ENCODE data around the gene TNFRSF9.
A peak's percentile ranks its signal among the peaks of the same experiment; 100 is the strongest.
"Not testable (repeated sequence)": the region's sequence is repeated elsewhere in the genome, so short reads cannot be mapped to it uniquely, and the experiment has no call there.

TNFRSF9 gene

DNA sequence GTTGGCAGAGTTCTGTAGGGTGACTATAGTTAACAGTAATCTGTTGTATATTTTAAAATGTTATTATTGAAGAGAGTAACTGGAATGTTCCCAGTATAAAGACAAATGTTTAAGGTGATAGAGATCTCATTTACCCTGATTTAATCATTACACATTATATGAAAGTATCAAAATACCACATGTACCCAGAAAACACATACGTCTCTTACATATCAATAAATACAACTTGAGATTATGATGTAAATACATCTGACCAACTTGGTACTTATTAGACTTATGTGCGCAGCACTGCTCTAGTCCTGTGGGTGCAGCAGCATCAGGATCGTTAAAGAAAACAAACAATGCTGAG, 20.2 kb upstream of the TNFRSF9 start:
- peak; percentile 4 for DNase-seq

DNA sequence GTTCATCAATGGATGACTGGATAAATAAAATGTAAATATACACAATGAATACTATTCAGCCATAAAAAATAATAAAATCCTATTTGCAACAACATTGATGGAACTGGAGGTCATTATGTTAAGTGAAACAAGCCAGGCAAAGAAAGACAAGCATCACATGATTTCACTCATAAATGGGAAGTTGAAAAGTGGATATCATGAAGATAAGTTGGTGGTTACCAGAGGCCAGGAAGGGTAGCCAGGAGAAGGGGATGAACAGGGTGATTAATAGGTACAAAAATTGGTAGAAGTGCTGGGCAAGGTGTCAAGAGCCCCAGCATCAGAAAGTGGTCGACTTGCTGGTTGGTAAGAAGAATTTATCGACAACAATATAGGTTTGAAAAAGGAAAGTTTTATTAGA, 19.5 kb upstream of the TNFRSF9 start:
- DNase-seq = no peak

DNA sequence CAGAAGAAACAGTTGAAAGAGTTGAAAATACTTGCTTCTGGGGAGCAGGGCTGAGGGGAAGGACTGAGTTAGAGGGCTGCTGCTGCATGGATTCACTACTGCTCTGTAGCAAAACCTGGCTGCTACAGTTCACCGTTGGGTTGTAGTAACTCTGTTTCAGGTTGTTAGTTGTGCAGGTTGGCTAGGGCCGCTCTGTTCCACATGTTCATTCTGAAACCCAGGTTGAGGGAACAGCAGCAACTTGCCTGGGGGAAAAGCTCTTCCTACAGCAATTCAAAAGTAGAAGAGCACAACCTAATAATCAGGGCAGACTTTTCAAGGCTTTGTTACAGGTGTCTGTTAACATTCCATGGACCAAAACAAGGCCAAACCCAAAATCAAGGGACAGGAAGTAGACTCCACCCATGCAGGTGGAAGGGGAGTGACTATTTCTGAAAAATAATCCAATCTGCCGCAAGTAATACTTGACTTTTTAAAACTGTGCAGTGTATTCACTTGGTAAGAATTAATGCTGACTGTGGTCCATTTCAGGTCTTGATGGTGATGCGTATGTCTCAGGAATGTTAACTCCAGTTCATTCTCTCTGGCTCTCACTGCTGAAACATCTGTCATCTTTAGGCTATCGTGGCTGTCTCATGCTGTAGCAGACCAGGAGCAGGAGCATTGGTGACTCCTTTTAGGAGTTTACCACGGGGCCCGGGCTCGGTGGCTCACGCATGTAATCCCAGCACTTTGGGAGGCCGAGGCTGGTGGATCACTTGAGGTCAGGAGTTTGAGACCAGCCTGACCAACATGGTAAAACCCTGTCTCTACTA, 15.8 kb upstream of the TNFRSF9 start:
- DNase-seq = no peak

DNA sequence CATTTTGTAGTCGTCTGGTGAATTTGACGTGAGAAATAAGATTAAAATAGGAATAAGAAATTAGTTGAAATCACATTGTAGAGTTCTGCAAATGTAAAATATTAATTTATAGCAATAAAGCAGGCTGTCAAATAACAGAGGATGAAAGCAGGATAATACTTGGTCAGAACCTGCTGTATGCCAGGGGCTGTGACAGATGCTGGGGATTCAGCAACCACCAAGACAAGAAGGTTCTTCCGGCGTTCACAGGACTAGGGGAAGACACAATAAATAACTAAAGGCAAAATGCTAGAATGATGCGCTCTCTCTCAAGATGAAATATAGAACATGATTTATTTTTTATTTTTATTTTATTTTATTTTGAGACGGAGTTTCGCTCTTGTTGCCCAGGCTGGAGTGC, 14.0 kb upstream of the TNFRSF9 start:
- DNase-seq = peak; percentile 12

DNA sequence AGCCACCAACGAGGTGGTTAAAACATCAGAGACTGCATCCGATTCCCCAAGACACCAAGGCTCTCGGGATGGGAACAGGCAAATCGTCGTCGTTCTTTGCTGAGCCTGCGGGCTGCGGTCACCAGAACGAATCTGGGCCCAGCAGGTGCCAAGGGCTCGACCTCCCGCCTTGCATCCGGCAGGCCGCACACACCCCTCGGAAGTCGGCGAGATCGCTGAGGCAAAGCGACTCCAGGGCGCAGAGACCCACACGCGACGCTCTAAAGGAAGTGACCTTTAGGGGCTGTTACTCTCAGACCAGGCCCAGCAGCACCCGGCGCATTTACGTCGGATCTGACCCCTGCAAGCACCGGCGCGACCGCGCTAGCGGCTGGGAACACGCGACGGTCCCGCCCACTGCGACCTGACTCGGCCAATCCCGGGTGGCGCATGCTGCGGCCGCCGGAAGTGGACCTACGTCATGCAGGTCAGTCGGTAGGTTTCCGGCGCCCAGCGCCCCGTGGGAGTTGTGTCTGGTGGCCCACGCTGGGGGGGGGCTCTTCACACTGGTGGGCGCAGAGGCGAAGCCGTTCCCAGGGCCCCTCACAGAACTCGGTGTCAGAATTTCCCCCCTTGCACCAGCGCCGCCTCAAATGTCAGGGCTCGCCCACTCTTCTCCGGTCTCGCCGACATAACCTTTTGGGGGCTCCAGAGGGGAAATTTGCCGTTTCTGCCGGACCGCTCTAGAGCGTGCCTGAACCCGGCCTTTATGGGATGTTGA, 13.4 kb upstream of the TNFRSF9 start:
- DNase-seq = peak; percentile 90

DNA sequence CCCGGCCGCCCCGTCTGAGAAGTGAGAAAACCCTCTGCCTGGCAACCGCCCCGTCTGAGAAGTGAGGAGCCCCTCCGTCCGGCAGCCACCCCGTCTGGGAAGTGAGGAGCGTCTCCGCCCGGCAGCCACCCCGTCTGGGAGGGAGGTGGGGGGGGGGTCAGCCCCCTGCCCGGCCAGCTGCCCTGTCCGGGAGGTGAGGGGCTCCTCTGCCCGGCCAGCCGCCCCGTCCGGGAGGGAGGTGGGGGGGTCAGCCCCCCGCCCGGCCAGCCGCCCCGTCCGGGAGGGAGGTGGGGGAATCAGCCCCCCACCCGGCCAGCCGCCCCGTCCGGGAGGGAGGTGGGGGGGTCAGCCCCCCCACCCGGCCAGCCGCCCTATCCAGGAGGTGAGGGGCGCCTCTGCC, 12.2 kb upstream of the TNFRSF9 start:
- not testable (repeated sequence) for DNase-seq

DNA sequence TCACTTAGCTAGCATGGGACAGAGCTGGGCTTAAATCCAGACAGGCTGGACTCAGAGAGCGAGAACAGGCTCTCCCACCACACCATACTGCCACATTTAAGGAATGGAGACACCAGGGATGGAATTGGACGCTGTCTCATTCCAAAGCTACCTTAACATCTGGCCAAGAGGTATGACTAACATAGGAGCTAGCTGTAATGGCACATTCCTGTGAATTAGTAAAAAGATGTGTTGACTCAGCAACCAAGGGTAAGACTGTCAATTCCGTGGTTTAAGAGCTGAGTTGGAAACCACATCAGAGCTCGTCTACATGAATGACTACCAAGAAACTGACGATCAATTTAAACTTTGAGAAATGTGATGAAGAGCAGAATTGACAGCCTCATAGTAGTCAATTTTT, 8.3 kb upstream of the TNFRSF9 start:
- DNase-seq = no peak

DNA sequence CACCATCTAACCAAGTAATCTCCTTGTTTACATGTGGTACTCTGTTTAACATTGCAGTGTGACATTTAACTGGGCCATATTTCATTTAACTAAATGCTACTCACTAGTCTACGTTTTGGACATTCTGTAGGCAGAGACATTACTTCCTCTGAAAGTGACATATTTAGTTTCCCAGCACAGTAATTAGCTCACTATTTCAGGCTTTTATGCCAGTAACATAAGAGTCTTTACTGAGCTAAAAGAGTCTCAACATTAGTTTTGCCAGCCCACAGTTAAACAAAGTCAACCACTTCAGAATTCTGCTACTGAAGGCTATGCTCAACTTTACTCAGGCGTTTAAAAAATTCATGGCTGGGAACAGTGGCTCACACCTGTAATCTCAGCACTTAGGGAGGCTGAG, 2.6 kb upstream of the TNFRSF9 start:
- no peak for DNase-seq

DNA sequence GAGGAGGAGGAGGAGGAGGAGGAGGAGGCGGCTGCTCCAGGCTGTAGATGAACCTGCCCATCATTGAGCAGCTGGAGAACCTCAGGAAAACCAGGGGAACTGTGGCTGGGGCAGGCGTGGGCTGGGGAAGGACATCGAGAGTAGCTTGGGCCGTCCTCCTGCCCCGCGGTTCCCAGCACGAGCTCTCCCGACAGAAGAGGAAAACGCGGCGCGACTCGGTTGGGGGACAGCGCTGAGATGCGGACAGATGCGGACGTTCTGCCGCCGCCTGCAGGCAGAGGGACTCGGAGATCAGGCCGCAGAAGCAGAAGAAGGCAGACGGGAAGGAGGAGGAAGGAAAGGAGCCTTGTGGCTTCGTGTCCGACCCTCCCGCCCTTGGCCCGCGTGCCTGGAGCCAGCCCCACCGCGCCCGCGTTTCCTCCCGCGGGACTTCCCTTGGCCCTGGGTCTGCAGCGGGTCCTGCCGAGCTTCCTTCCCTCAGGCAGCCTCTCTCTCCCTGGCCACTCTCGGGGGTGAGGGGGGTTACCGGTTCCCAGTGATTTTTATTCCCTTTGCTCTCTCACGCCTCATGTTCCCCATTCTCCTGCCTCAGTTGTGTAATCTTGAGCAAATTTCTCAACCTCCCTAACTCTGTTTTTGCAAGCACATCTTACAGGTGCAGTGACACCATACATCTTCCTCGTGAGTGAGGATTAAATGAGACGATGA, 1.7 kb upstream of the TNFRSF9 start:
- peak; percentile 27 for DNase-seq

DNA sequence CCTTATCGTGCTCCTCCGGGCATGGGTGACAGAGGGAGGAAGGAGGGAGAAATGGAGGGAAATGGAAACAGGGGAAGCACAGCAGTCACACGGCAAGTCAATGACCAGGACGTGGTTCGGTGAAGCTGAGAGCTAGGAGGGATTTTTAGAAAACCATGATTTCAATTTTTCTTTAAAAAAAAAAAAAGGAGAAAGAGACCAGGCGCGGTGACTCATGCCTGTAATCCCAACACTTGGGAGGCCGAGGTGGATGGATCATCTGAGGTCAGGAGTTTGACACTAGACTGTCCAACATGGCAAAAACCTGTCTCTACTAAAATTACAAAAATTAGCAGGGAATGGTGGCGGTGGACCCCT, 776 bp upstream of the TNFRSF9 start:
- DNase-seq = no peak

DNA sequence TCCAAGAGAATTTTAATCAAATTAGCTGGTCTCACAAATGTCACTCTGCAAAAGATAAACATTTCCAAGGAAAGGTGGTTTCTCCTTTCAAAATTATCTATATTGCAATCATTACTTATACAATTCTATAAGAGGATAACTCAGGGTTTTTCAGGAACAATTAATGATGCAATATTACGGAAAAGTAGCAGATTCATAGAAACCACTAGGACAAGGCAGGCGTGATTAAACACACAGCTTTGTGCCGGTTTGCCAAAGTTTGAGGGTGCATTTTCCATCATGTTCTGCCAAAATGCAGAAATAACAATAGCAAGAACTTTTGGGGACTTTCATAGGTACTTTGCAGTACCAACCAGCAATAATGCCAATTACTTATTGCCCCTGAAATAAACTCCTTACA, 605 bp downstream of the TNFRSF9 start:
- no peak for DNase-seq

DNA sequence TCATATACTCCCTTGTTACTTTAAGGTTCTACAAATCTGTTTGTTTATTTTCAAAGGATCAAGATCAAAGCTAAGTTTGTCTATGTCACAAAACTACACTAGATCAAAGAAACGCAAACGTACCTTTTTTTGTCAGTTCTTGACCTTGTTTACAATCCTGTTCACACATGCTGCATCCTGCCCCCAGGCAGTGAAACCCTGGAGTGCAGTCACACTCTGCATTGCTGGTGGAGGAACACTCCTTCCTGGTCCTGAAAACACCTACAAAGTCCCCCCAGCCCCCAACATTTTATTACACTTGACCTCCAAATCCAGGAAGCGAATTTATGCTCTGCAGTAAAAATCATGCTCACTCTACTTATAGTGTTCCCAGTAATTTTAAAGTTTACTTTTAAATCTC, 2.6 kb downstream of the TNFRSF9 start:
- no peak for DNase-seq

DNA sequence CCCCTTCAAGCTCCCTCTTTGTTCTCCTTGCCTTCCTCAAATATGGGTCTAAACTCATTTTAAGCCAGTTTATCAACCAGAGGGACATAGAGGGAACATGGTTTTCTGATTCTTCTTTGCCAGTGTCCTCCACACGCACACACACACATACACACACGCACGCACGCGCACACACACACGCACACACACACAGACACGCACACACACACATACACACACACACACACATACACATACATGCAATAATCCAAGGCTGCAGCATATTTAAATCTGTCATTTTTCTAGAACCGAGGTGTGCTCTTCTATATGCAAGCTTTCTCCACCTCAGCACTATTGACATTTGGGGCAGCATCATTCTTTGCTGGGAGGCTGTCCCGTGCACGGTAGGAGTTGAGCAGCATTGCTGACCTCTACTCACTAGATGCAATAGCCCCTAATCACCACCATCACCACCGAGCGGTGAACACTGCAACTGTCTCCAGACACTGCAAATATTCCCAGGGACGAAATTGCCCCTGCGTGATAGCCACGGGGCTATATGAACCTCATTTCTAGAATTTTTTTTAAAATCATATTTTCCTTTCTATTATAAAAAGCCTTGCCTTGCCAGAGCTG, 8.0 kb downstream of the TNFRSF9 start:
- DNase-seq = peak; percentile 54

DNA sequence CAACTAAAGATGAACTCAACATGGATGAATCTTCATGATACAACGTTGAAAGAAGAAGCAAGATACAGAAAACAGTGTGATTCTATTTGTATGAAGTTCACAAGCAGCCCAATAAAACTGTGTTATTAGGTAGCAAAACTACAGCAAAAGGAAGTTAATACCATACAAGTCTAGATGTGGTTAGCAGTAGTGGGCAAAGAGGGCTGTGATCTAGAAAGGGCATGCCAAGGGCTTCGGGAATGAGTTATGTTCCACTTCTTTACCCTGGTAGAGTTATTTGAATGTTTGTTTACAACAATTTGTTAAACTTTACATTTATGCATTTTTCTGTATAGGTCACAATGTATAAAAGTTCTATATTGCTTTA, 9.2 kb downstream of the TNFRSF9 start:
- no peak for DNase-seq

DNA sequence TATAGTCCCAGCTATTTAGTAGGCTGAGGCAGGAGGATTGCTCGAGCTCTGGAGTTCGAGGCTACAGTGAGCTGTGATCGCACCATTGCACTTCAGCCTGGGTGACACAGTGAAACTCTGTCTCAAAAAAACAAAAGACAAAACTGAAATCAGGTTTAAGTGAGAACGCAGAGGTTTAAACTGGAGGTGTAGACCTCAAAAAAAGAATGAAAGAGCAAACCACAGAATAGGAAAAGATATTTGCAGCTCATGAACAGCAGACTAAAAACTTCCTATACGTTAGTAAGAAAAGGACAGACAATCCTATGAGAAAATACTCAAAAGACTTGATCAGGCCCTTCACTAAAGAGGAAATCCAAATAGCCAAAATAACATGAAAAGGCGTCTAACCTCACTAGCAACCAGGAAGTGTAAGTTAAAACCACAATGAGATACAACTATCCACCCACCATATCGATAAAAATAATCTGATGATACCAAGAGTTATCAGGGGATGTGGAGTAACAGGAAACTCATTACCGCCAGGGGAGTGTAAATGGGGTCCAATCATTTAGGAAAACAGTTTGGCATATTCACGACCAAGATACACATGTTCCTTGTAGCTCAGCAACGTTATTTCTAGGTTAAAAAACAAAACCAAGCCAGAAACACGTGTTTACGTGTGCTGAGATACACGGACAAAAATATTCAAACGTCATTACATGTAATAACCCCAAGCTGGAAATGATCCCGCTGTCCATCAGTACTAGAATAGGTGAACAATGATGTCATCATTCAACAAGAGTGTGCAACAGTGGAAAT, 9.8 kb downstream of the TNFRSF9 start:
- no peak for DNase-seq

DNA sequence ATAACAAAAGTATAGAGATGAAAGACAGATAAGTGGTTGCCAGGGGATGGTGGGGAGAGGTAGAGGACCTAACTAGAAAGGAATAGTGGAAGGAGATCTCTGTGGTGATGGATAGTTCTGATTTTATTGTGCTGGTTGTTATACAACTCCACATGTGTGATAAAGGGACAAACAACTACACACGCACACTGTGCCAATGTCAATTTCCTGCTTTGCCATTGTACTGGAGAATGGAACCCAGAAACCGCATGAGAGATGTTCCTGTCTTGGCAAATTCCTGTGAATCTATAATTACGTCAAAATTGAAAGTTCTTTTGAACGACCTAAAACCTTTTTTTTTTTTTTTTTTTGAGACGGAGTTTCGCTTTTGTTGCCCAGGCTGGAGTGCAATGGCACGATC, 11.0 kb downstream of the TNFRSF9 start:
- no peak for DNase-seq

DNA sequence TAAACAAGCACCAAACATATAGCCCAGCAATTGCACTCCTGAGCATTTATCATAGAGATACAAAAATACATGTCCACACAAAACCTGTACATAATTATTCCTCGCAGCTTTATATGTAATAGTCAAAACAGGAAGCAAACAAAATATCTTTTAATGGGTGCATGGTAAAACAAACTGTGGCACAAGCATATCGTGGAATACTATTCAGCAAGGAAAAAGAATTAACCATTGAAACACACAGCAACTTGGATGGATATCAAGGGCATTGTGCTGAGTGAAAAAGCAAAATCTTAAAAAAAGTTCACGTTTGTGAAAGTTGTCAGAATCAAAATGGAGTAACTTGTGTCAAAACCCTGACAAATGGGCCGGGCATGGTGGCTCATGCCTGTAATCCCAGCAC, 12.4 kb downstream of the TNFRSF9 start:
- DNase-seq = no peak

DNA sequence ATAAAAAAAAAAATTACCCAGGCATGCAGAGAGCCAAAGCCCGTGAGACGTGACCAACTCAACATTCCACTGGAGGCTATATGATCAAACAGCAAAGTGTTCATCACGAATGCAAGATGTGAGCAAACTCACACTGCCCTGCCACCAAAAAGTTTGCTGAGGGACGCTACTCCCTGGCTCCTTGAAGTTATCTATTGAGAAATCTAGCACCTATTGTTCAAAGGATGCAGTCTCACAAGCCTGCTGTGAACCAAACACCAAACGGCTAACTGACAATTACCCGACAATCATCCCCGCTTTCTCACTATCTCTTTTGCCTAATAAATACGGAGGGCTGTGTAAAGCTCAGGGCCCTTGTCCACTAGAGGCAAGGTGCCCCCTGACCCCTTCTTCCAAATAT, 13.6 kb downstream of the TNFRSF9 start:
- not testable (repeated sequence) for DNase-seq

DNA sequence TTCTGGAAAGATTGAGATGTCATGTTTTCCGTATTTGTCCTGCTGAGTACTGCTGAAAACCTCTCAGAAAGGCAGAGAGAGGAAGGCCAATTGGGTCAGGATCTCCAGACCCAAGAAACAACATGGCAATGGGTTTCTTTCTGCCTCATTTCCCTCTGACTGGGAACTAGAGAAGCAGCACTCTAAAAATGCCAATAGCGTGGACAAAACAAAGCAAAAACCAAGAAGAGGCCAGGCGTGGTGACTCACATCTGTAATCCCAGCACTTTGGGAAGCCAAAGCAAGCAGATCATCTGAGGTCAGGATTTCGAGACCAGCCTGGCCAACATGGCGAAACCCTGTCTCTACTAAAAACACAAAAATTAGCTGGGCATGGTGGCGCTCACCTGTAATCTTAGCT, 18.3 kb downstream of the TNFRSF9 start:
- no peak for DNase-seq

DNA sequence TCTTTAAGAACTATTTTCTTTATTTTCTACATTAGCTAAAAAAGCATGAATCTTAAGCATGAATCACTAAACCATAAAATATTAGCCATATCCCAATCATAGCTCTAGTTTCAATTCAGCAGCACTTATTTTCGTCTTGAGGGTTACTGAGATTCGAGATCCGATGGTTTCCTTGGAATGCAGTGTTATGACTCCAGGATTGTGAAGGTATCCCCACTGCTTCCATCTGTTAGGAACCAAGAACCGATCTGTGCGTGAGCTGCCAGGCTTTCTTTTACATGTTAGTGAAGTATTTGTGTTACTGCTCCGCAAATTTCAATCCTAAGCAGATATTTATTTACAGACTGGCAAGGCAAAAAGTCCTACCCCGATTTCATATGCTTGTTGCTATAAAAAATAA, 18.8 kb downstream of the TNFRSF9 start:
- DNase-seq = no peak

DNA sequence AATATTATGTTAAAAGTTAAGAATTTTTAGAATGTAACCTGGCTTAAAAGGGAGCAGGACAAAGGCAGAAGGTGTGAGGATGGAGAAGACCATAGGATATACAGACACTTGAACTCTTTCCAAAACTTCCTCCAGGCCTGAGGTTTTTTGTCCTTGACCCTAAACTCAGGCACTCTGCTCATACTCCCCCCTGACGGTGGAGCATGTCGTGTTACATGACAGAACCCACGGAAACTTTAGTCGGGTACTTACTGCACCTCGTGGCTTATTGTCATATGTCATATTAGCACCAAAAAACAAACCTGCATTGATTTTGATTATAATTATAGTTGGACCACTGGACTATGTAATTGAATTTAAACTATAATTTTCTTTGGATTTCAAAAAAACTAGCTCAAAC, 20.8 kb downstream of the TNFRSF9 start:
- DNase-seq = no peak

DNA sequence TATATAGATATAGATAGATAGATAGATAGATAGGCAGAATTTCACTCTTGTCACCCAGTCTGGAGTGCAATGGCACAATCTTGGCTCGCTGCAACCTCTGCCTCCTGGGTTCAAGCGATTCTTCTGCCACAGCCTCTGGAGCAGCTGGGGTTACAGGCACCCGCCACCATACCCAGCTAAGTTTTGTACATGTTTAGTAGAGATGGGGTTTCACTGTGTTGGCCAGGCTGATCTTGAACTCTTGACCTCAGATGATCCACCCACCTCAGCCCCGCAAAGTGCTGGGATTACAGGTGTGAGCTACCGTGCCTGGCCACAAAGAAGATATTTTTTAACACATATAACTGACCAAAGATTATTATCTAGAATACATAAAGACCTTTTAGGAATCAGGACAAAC, 22.7 kb downstream of the TNFRSF9 start:
- DNase-seq = not testable (repeated sequence)

DNA sequence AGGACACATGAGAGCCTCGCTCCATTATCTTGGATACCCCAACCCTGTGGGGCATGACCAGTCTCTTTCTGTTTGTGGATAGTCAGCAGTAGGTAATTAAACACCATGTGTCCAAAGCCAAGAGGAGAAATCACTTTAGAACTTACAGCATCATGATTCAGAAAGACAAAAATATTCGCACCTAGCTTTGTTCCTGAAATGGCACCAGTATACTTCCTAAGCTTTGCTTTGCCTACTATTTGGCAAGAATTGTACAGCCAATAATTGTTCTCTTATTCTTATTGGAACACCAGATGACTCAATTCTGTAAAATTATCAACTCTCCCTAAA, 24.2 kb downstream of the TNFRSF9 start:
- no peak for DNase-seq
